ENCODE measurements around the gene FAM186B. TPM values are rescaled to one million over a fixed set of nuclear protein-coding genes. Genes with fewer than 3 reads are reported as not detected.

Gene FAM186B
- total and polyA plus RNA-seq, 2 of the 13 experiments (the other 11 are each of a cell fraction or from before 2014, with no cell fraction given): 0.07 to 0.20 TPM

- TF ChIP-seq SOX6 (IDR thresholded peaks at IDR 0.05): no peak
- 0 out of 2 replicates have a peak, but pooled peaks have one; percentile 44 for TF ChIP-seq SOX6 (CRISPR knock-in tag; IDR thresholded peaks at IDR 0.05)
- peak; percentile 47; the same call in 1 of the 2 replicates for TF ChIP-seq MTA1 (CRISPR knock-in tag; IDR thresholded peaks at IDR 0.05; ENCODE audit: borderline replicate concordance)
- TF ChIP-seq BCL6 (CRISPR knock-in tag; IDR thresholded peaks at IDR 0.05): 0 out of 2 replicates have a peak, but pooled peaks have one; percentile 10
- TF ChIP-seq ATF5 (CRISPR knock-in tag; IDR thresholded peaks at IDR 0.05; ENCODE audit: low read depth): no peak
- TF ChIP-seq BHLHE40 (IDR thresholded peaks at IDR 0.05; ENCODE audit: low read length): no peak
- TF ChIP-seq KMT2A (CRISPR knock-in tag; IDR thresholded peaks at IDR 0.05): no peak
- peak; percentile 58; the same call in 1 of the 2 replicates for TF ChIP-seq GABPB1 (CRISPR knock-in tag; IDR thresholded peaks at IDR 0.05)
- TF ChIP-seq ZNF556 (CRISPR knock-in tag; IDR thresholded peaks at IDR 0.05; ENCODE audit: borderline replicate concordance): peak; percentile 69; the same call in 1 of the 2 replicates
- TF ChIP-seq ZNF567 (CRISPR knock-in tag; IDR thresholded peaks at IDR 0.05; ENCODE audit: borderline replicate concordance): no peak
- no peak for TF ChIP-seq TEAD3 (CRISPR knock-in tag; optimal IDR thresholded peaks at IDR 0.05; ENCODE audit: borderline replicate concordance)
- no peak for TF ChIP-seq LCORL (IDR thresholded peaks at IDR 0.05)
- TF ChIP-seq LCORL (CRISPR knock-in tag; IDR thresholded peaks at IDR 0.05): 0 out of 2 replicates have a peak, but pooled peaks have one; percentile 56
- no peak for TF ChIP-seq ZBTB49 (CRISPR knock-in tag; IDR thresholded peaks at IDR 0.05; ENCODE audit: borderline replicate concordance)
- no peak for TF ChIP-seq SOX13 (IDR thresholded peaks at IDR 0.05)
- TF ChIP-seq SOX13 (CRISPR knock-in tag; conservative IDR thresholded peaks at IDR 0.05 in 1 of 2, IDR thresholded peaks at IDR 0.05 in 1 of 2): peak in 1 of 2 experiments; percentile 10; a peak in 1 of 4 replicates
- TF ChIP-seq ARNT (IDR thresholded peaks at IDR 0.05): no peak
- peak; percentile 45; the same call in 1 of the 2 replicates for TF ChIP-seq ZNF350 (CRISPR knock-in tag; IDR thresholded peaks at IDR 0.05; ENCODE audit: borderline replicate concordance, low read depth)
- TF ChIP-seq ZFP36L2 (CRISPR knock-in tag; IDR thresholded peaks at IDR 0.05): no peak
- TF ChIP-seq IRF9 (CRISPR knock-in tag; IDR thresholded peaks at IDR 0.05; ENCODE audit: borderline replicate concordance): no peak
- TF ChIP-seq THYN1 (CRISPR knock-in tag; IDR thresholded peaks at IDR 0.05; ENCODE audit: borderline replicate concordance, low read depth): no peak
- TF ChIP-seq ZNF777 (CRISPR knock-in tag; IDR thresholded peaks at IDR 0.05): no peak
- no peak for TF ChIP-seq RBM39 (IDR thresholded peaks at IDR 0.05; ENCODE audit: low read depth, low read length, poor library complexity, severe bottlenecking)
- TF ChIP-seq CHCHD3 (CRISPR knock-in tag; IDR thresholded peaks at IDR 0.05): no peak
- 0 out of 2 replicates have a peak, but pooled peaks have one; percentile 49 for TF ChIP-seq ARNT2 (CRISPR knock-in tag; IDR thresholded peaks at IDR 0.05; ENCODE audit: low read depth)
- TF ChIP-seq, protein P1, sequence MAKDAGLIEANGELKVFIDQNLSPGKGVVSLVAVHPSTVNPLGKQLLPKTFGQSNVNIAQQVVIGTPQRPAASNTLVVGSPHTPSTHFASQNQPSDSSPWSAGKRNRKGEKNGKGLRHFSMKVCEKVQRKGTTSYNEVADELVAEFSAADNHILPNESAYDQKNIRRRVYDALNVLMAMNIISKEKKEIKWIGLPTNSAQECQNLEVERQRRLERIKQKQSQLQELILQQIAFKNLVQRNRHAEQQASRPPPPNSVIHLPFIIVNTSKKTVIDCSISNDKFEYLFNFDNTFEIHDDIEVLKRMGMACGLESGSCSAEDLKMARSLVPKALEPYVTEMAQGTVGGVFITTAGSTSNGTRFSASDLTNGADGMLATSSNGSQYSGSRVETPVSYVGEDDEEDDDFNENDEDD (CRISPR knock-in tag; IDR thresholded peaks at IDR 0.05; ENCODE audit: borderline replicate concordance): peak; percentile 27; the same call in 1 of the 2 replicates
Measured at GRCh38 chr12:49543221-49543913, 62.1 kb downstream of the FAM186B start (continued).
